Measurements from ENCODE around the gene DLGAP1. TPM values are rescaled to one million over a fixed set of nuclear protein-coding genes. Genes with fewer than 3 reads are reported as not detected.

The DLGAP1 gene
- polyA plus RNA-seq, 1 donor from 2014 or later = 4.5 TPM

DNA sequence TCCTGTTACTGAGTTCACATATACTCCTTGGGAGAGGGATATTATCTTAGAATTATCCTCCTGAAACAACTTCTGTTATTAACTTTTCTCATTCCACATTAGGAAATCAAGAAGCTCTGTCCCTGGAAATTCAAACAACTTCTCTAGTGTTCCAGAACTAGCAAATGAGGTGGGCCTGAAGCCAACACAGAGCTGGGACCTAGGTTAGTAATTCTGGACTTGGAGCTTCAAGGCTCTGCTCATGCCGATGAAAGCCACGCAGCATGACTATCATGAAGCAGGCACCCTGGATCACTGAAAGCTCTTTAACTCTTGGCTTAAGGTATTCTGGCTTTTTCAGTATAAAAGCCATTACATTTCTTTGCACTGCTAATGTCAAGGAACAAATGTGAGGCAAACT is 762.4 kb downstream of the DLGAP1 start:
- Histone ChIP-seq H3K27ac (ENCODE audit: low read length) (no peak overlapping the region), H3K36me3 (ENCODE audit: insufficient read depth, low read length) (no peaks in the 10 kb centered on the region), H3F3A (ENCODE audit: insufficient read depth, low read length, poor library complexity, severe bottlenecking) (no peaks in the 10 kb centered on the region), H3K4me3 (ENCODE audit: low read length) (no peak overlapping the region), H3K9me2 (ENCODE audit: insufficient read depth, low read length) (no peaks in the 10 kb centered on the region), H4K20me1 (ENCODE audit: insufficient read depth) (no peaks in the 10 kb centered on the region), H3K27me3 (ENCODE audit: insufficient read depth, low read depth, low read length) (no peaks in the 10 kb centered on the region), H2AFZ (ENCODE audit: low read depth, low read length) (no peak overlapping the region), H3K9me3 (ENCODE audit: low read length) (no peaks in the 10 kb centered on the region), H3K4me2 (ENCODE audit: low read length) (no peak overlapping the region), H3K9ac (ENCODE audit: low read length) (no peak overlapping the region), H3K79me2 (replicated peaks; ENCODE audit: insufficient read depth, low read length) (no peaks in the 10 kb centered on the region)
- TF ChIP-seq TAF1 (IDR thresholded peaks at IDR 0.05; ENCODE audit: low read depth) (no peak), EZH2 (IDR thresholded peaks at IDR 0.05; ENCODE audit: borderline replicate concordance, insufficient read depth, low read length, poor library complexity, severe bottlenecking) (no peak), EP300 (conservative IDR thresholded peaks at IDR 0.05; ENCODE audit: poor library complexity, severe bottlenecking) (no peak), POLR2AphosphoS5 (IDR thresholded peaks at IDR 0.05) (no peak)

DNA sequence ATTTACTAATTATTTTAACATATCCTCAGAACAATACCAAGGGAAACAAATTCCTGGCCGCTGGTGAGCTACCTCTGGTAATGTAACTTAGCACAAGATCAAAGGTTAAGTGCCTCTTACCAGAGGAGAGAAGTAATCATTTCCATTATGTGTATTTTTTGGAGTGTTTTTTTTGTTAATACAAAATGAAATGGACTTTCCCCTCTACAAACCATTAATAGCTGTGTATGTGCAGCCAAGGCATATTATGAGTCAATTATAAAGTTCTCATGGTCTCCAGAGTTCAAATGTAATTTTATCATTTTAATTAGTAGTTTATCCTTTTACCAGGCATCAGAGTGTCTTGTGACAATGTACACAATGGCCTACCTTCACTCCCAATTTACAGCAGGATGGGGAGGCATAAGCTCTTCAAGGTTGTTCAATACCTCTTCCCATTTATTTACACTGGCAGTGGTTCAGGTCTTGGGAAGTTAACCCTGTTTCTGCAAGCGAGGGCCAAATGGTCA is 762.9 kb downstream of the DLGAP1 start:
- no peak overlapping the region for H3K9ac ChIP-seq (ENCODE audit: low read length)
- no peaks in the 10 kb centered on the region for H3K36me3 ChIP-seq (ENCODE audit: insufficient read depth, low read length)
- TF ChIP-seq SMC3 (conservative IDR thresholded peaks at IDR 0.05; ENCODE audit: poor library complexity) = no peak
- TF ChIP-seq, protein P1, sequence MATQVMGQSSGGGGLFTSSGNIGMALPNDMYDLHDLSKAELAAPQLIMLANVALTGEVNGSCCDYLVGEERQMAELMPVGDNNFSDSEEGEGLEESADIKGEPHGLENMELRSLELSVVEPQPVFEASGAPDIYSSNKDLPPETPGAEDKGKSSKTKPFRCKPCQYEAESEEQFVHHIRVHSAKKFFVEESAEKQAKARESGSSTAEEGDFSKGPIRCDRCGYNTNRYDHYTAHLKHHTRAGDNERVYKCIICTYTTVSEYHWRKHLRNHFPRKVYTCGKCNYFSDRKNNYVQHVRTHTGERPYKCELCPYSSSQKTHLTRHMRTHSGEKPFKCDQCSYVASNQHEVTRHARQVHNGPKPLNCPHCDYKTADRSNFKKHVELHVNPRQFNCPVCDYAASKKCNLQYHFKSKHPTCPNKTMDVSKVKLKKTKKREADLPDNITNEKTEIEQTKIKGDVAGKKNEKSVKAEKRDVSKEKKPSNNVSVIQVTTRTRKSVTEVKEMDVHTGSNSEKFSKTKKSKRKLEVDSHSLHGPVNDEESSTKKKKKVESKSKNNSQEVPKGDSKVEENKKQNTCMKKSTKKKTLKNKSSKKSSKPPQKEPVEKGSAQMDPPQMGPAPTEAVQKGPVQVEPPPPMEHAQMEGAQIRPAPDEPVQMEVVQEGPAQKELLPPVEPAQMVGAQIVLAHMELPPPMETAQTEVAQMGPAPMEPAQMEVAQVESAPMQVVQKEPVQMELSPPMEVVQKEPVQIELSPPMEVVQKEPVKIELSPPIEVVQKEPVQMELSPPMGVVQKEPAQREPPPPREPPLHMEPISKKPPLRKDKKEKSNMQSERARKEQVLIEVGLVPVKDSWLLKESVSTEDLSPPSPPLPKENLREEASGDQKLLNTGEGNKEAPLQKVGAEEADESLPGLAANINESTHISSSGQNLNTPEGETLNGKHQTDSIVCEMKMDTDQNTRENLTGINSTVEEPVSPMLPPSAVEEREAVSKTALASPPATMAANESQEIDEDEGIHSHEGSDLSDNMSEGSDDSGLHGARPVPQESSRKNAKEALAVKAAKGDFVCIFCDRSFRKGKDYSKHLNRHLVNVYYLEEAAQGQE (IDR thresholded peaks at IDR 0.05; ENCODE audit: borderline replicate concordance) = no peak
- TF ChIP-seq EZH2 (IDR thresholded peaks at IDR 0.05; ENCODE audit: borderline replicate concordance, insufficient read depth, low read length, poor library complexity, severe bottlenecking) = no peak
- TF ChIP-seq, protein P2, sequence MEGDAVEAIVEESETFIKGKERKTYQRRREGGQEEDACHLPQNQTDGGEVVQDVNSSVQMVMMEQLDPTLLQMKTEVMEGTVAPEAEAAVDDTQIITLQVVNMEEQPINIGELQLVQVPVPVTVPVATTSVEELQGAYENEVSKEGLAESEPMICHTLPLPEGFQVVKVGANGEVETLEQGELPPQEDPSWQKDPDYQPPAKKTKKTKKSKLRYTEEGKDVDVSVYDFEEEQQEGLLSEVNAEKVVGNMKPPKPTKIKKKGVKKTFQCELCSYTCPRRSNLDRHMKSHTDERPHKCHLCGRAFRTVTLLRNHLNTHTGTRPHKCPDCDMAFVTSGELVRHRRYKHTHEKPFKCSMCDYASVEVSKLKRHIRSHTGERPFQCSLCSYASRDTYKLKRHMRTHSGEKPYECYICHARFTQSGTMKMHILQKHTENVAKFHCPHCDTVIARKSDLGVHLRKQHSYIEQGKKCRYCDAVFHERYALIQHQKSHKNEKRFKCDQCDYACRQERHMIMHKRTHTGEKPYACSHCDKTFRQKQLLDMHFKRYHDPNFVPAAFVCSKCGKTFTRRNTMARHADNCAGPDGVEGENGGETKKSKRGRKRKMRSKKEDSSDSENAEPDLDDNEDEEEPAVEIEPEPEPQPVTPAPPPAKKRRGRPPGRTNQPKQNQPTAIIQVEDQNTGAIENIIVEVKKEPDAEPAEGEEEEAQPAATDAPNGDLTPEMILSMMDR (IDR thresholded peaks at IDR 0.05; ENCODE audit: poor library complexity, severe bottlenecking) = no peak
- TF ChIP-seq RAD21 (conservative IDR thresholded peaks at IDR 0.05) = no peak
- TF ChIP-seq POLR2AphosphoS5 (IDR thresholded peaks at IDR 0.05) = no peak
- no peak for TF ChIP-seq EP300 (conservative IDR thresholded peaks at IDR 0.05; ENCODE audit: poor library complexity, severe bottlenecking)
- no peak for TF ChIP-seq MXI1 (conservative IDR thresholded peaks at IDR 0.05; ENCODE audit: poor library complexity, severe bottlenecking)
- no peak for TF ChIP-seq TAF1 (IDR thresholded peaks at IDR 0.05; ENCODE audit: low read depth)

More for the DNA sequence above, 762.9 kb downstream of the DLGAP1 start:
- no peaks in the 10 kb centered on the region for H3K9me2 ChIP-seq (ENCODE audit: insufficient read depth, low read length)
- no peaks in the 10 kb centered on the region for H3K9me3 ChIP-seq (ENCODE audit: low read length)
- no peak overlapping the region for H2AFZ ChIP-seq (ENCODE audit: low read depth, low read length)
- no peaks in the 10 kb centered on the region for H3F3A ChIP-seq (ENCODE audit: insufficient read depth, low read length, poor library complexity, severe bottlenecking)
- no peak overlapping the region for H3K4me3 ChIP-seq (ENCODE audit: low read length)
- no peaks in the 10 kb centered on the region for H3K27me3 ChIP-seq (ENCODE audit: insufficient read depth, low read depth, low read length)
- H4K20me1 ChIP-seq (ENCODE audit: insufficient read depth) = no peaks in the 10 kb centered on the region
- H3K4me2 ChIP-seq (ENCODE audit: low read length) = no peak overlapping the region
- H3K79me2 ChIP-seq (replicated peaks; ENCODE audit: insufficient read depth, low read length) = no peaks in the 10 kb centered on the region
- H3K27ac ChIP-seq (ENCODE audit: low read length) = no peak overlapping the region

All from neural cell (in vitro differentiated cells).